Endodermal cell (in vitro differentiated cells): Measurements from ENCODE around the gene BCORL1. TPM values are rescaled to one million over a fixed set of nuclear protein-coding genes. Genes with fewer than 3 reads are reported as not detected.

Experiments used
- DNase-seq: peaks from one replicate; pipeline ENCODE4 v3.0.0-alpha.2; 2017
- H3K27ac ChIP-seq: 2 replicates; pipeline ENCODE4 v1.5.1; 2013; ENCODE audit warnings: mild to moderate bottlenecking, low read depth, low read length, moderate library complexity
- H3K27me3 ChIP-seq: 2 replicates; pipeline ENCODE4 v1.6.1; 2013; ENCODE audit warnings: mild to moderate bottlenecking, low read length, moderate library complexity; ENCODE audit not compliant: insufficient read depth, control insufficient read depth, poor library complexity, severe bottlenecking
- H3K36me3 ChIP-seq: 2 replicates; pipeline ENCODE4 v1.7.0; 2013; ENCODE audit warnings: mild to moderate bottlenecking, low read length, moderate library complexity; ENCODE audit not compliant: control insufficient read depth, insufficient read depth
- H3K4me1 ChIP-seq: one replicate; pipeline ENCODE4 v1.7.0; 2013; ENCODE audit warnings: low read length; ENCODE audit not compliant: control insufficient read depth, insufficient read depth
- H3K4me3 ChIP-seq: 2 replicates; pipeline ENCODE4 v1.5.1; 2013; ENCODE audit warnings: mild to moderate bottlenecking, low read length, moderate library complexity
- H3K9ac ChIP-seq: 2 replicates; pipeline ENCODE4 v1.6.1; 2013; ENCODE audit warnings: mild to moderate bottlenecking, low read length, moderate library complexity; ENCODE audit not compliant: poor library complexity, severe bottlenecking; ENCODE audit errors: extremely low read depth
- H3K9me3 ChIP-seq: 2 replicates; pipeline ENCODE4 v1.6.1; 2013; ENCODE audit warnings: mild to moderate bottlenecking, low read length, moderate library complexity; ENCODE audit not compliant: control insufficient read depth
- H3K27ac Mint-ChIP-seq: 2 replicates; pipeline ENCODE4 v1.8.0; 2020; ENCODE audit warnings: mixed read lengths
- H3K27me3 Mint-ChIP-seq: 2 replicates; pipeline ENCODE4 v1.8.0; 2021; ENCODE audit warnings: mild to moderate bottlenecking, mixed read lengths; ENCODE audit not compliant: insufficient read depth
- H3K36me3 Mint-ChIP-seq: 2 replicates; pipeline ENCODE4 v1.8.0; 2020; ENCODE audit warnings: low read depth, mixed read lengths
- H3K4me1 Mint-ChIP-seq: 2 replicates; pipeline ENCODE4 v1.8.0; 2020; ENCODE audit warnings: mixed read lengths
- H3K4me3 Mint-ChIP-seq: 2 replicates; pipeline ENCODE4 v1.8.0; 2020; ENCODE audit warnings: mild to moderate bottlenecking, moderate library complexity, mixed read lengths
- H3K9me3 Mint-ChIP-seq: 2 replicates; pipeline ENCODE4 v1.8.0; 2020; ENCODE audit warnings: mild to moderate bottlenecking, mixed read lengths
- CTCF ChIP-seq: fragments of 200-600 bp; sonication (generic); conservative IDR thresholded peaks from 2 replicates; pipeline ENCODE4 v1.5.0; 2021; ENCODE audit warnings: antibody characterized with exemption, mild to moderate bottlenecking
- WGBS, 2 experiments: methylation state at CpG; one replicate each; pipeline versions ENCODE4 v1.1.5 to v1.1.7; 2013; ENCODE audit warnings: missing lambda C conversion rate in 2 of 2, mixed read lengths in 1 of 2; ENCODE audit not compliant: insufficient coverage in 1 of 2, insufficient read length in 1 of 2; 5-methylcytosine and 5-hydroxymethylcytosine counted together
- total RNA-seq, 2 donors: library from RNA; stranded (reverse); fragmentation: NEBNext Ultra II Directional in 1 of 2; extraction: Animal tissue kit (Norgen Biotek cat#: 25700) in 1 of 2; gene quantifications; 2 replicates in 1 of 2; 3 replicates in 1 of 2; pipeline ENCODE4 v1.2.1, GENCODE V29; 2021

Gene BCORL1
- total RNA-seq, 2 donors from 2014 or later = 24.5 to 29.9 TPM

GRCh38 chrX:130090364-130090763 lies 107.9 kb downstream of the BCORL1 start:
- Mint-ChIP-seq H3K9me3 (peaks cover 40% of the 10 kb centered on the region), H3K4me3 (no peak overlapping the region), H3K36me3 (no peaks in the 10 kb centered on the region), H3K4me1 (peaks cover 2% of the 10 kb centered on the region), H3K27me3 (peaks cover 8% of the 10 kb centered on the region), H3K27ac (no peak overlapping the region)
- no peak overlapping the region for H3K27ac ChIP-seq
- H3K4me3 ChIP-seq = no peak overlapping the region
- no peaks in the 10 kb centered on the region for H3K27me3 ChIP-seq
- no peaks in the 10 kb centered on the region for H3K9me3 ChIP-seq
- WGBS, 2 experiments = 89% methylated on average over 3 of the region's 3 CpGs; no CpG with 5 or more reads in 1 of the 2 experiments
- H3K4me1 ChIP-seq = no peaks in the 10 kb centered on the region
- TF ChIP-seq CTCF = no peak
- H3K36me3 ChIP-seq = no peaks in the 10 kb centered on the region
- no peak for DNase-seq
- no peak overlapping the region for H3K9ac ChIP-seq

GRCh38 chrX:130091980-130092522 lies 109.6 kb downstream of the BCORL1 start:
- Mint-ChIP-seq H3K9me3 (peaks cover 28% of the 10 kb centered on the region), H3K36me3 (no peaks in the 10 kb centered on the region), H3K4me1 (no peaks in the 10 kb centered on the region), H3K4me3 (no peak overlapping the region), H3K27ac (no peak overlapping the region), H3K27me3 (peaks cover 5% of the 10 kb centered on the region)
- no peak overlapping the region for H3K4me3 ChIP-seq
- peak; percentile 72 for DNase-seq
- H3K9me3 ChIP-seq = no peaks in the 10 kb centered on the region
- 74% methylated on average over 7 of the region's 10 CpGs; no CpG with 5 or more reads in 1 of the 2 experiments for WGBS, 2 experiments
- H3K27ac ChIP-seq = no peak overlapping the region
- H3K36me3 ChIP-seq = no peaks in the 10 kb centered on the region
- peak; percentile 14 for TF ChIP-seq CTCF
- H3K4me1 ChIP-seq = no peaks in the 10 kb centered on the region
- H3K27me3 ChIP-seq = no peaks in the 10 kb centered on the region
- H3K9ac ChIP-seq = no peak overlapping the region

GRCh38 chrX:130093271-130093670 lies 110.8 kb downstream of the BCORL1 start:
- Mint-ChIP-seq H3K27me3 (peaks cover 3% of the 10 kb centered on the region), H3K9me3 (peaks cover 28% of the 10 kb centered on the region), H3K36me3 (no peaks in the 10 kb centered on the region), H3K4me1 (peaks cover 3% of the 10 kb centered on the region), H3K4me3 (no peak overlapping the region), H3K27ac (no peak overlapping the region)
- H3K9ac ChIP-seq = no peak overlapping the region
- DNase-seq = no peak
- H3K9me3 ChIP-seq = no peaks in the 10 kb centered on the region
- 100% methylated on average over 2 of the region's 2 CpGs; no CpG with 5 or more reads in 1 of the 2 experiments for WGBS, 2 experiments
- no peak for TF ChIP-seq CTCF
- H3K4me3 ChIP-seq = no peak overlapping the region
- H3K4me1 ChIP-seq = no peaks in the 10 kb centered on the region
- H3K36me3 ChIP-seq = no peaks in the 10 kb centered on the region
- no peaks in the 10 kb centered on the region for H3K27me3 ChIP-seq
- no peak overlapping the region for H3K27ac ChIP-seq
